T-cell (primary cell): ENCODE measurements around the gene VWF. TPM values are rescaled to one million over a fixed set of nuclear protein-coding genes. Genes with fewer than 3 reads are reported as not detected.

ENCODE experiments used
- ATAC-seq, 4 experiments: fragments of 200-7000 bp in 3 of 4; fragments of 150-1000 bp in 1 of 4; cut with Tn5 transposase; replicated peaks in 1 of 4; 1 replicate in 3 of 4; 2 replicates in 1 of 4; pipeline ENCODE4 v1.10.0; 2021; ENCODE audit warnings: moderate library complexity in 3 of 4, mild to moderate bottlenecking in 2 of 4, moderate number of reproducible peaks in 1 of 4
- CTCF ChIA-PET, 2 donors: fragments of 300-600 bp; sonication (Branson Sonifier 250); formaldehyde crosslinking; loops; one replicate each; lab custom pipeline; 2022; ENCODE audit warnings: antibody characterized with exemption in 2 of 2; lab: Charles Lee
- POLR2A ChIA-PET, 2 donors: fragments of 300-600 bp; sonication (Branson Sonifier 250); formaldehyde crosslinking; loops; one replicate each; lab custom pipeline; 2022; ENCODE audit warnings: antibody characterized with exemption in 2 of 2; lab: Charles Lee
- DNase-seq, 35 experiments: peaks; one replicate each; pipeline versions ENCODE4 v3.0.0 to v3.0.0-alpha.2; 2013 to 2023
- H3K27ac ChIP-seq: one replicate; pipeline ENCODE4 v1.5.1; 2013; ENCODE audit warnings: low read length
- H3K27me3 ChIP-seq, 2 experiments: replicated peaks in 1 of 2; 1 replicate in 1 of 2; 2 replicates in 1 of 2; pipeline versions ENCODE4 v1.6.1 to v1.7.0; 2013; ENCODE audit warnings: low read length in 1 of 2, mixed read lengths in 1 of 2; ENCODE audit not compliant: control insufficient read depth in 2 of 2, insufficient read depth in 2 of 2; ENCODE audit errors: extremely low read depth in 1 of 2
- H3K36me3 ChIP-seq, 2 donors: 1 replicate in 1 of 2; 2 replicates in 1 of 2; pipeline versions ENCODE4 v1.6.1 to v1.7.0; 2013; ENCODE audit warnings: low read length in 1 of 2; ENCODE audit not compliant: control insufficient read depth in 2 of 2, insufficient read depth in 1 of 2; ENCODE audit errors: extremely low read depth in 1 of 2
- H3K4me1 ChIP-seq, 2 experiments: 1 replicate in 1 of 2; 2 replicates in 1 of 2; pipeline versions ENCODE4 v1.6.1 to v1.7.0; 2013; ENCODE audit warnings: low read length in 2 of 2, mixed read lengths in 1 of 2; ENCODE audit not compliant: insufficient read depth in 2 of 2, control insufficient read depth in 1 of 2; ENCODE audit errors: extremely low read depth in 1 of 2
- H3K4me3 ChIP-seq, 2 donors: 1 replicate in 1 of 2; 2 replicates in 1 of 2; pipeline versions ENCODE4 v1.5.1 to v1.7.0; 2013; ENCODE audit warnings: mild to moderate bottlenecking in 2 of 2, low read length in 1 of 2, moderate library complexity in 1 of 2; ENCODE audit not compliant: control insufficient read depth in 1 of 2; ENCODE audit errors: extremely low read depth in 1 of 2
- H3K9me3 ChIP-seq: 2 replicates; pipeline ENCODE4 v1.7.0; 2013
- H3K27ac Mint-ChIP-seq, 2 donors: one replicate each; pipeline ENCODE4 v1.8.0; 2020 to 2021; ENCODE audit warnings: mild to moderate bottlenecking in 2 of 2, mixed read lengths in 2 of 2
- H3K27me3 Mint-ChIP-seq, 2 donors: one replicate each; pipeline ENCODE4 v1.8.0; 2021 to 2022; ENCODE audit warnings: mixed read lengths in 2 of 2
- H3K36me3 Mint-ChIP-seq: one replicate; pipeline ENCODE4 v1.8.0; 2021; ENCODE audit warnings: mixed read lengths
- H3K4me1 Mint-ChIP-seq, 3 donors: one replicate each; pipeline ENCODE4 v1.8.0; 2020 to 2022; ENCODE audit warnings: mixed read lengths in 3 of 3, mild to moderate bottlenecking in 1 of 3
- H3K4me3 Mint-ChIP-seq, 3 donors: one replicate each; pipeline ENCODE4 v1.8.0; 2020 to 2022; ENCODE audit warnings: mild to moderate bottlenecking in 3 of 3, mixed read lengths in 3 of 3, moderate library complexity in 3 of 3
- H3K9me3 Mint-ChIP-seq, 3 donors: one replicate each; pipeline ENCODE4 v1.8.0; 2020 to 2022; ENCODE audit warnings: mixed read lengths in 3 of 3
- WGBS: methylation state at CpG from one replicate; pipeline ENCODE4 v1.1.5; 2013; ENCODE audit warnings: missing lambda C conversion rate; ENCODE audit not compliant: insufficient coverage; 5-methylcytosine and 5-hydroxymethylcytosine counted together
- total RNA-seq, 35 experiments: library from RNA in 6 of 35; stranded (reverse) in 6 of 35; fragments of 120-200 nt in 1 of 35; gene quantifications; one replicate each; pipeline versions ENCODE4 v1.2.1 to v1.2.4 and lab custom pipeline; 2013 to 2026

VWF gene
- total RNA-seq, 5 donors from 2014 or later (not counting 1 experiment from before 2014, with no cell fraction given) = 0.13 to 0.90 (median 0.74) TPM; not detected in 1

- H3K36me3 Mint-ChIP-seq = no peaks in the 10 kb centered on the region
- Histone ChIP-seq H3K36me3 (no peaks in the 10 kb centered on the region), H3K9me3 (no peaks in the 10 kb centered on the region), H3K4me3 (no peak overlapping the region), H3K4me1 (no peaks in the 10 kb centered on the region), H3K27ac (no peak overlapping the region), H3K27me3 (peaks cover 0 to 59% of the 10 kb centered on the region in 2 experiments)
- ATAC-seq (no peak), DNase-seq (no peak)
- peaks cover 27 to 30% of the 10 kb centered on the region in 2 donors for H3K27me3 Mint-ChIP-seq
- no peaks in the 10 kb centered on the region for H3K9me3 Mint-ChIP-seq
- ChIA-PET CTCF (no interaction called here), POLR2A (no interaction called here)
- H3K27ac Mint-ChIP-seq = no peak overlapping the region
- 70% methylated on average over 11 of the region's 17 CpGs for WGBS
- no peak overlapping the region for H3K4me3 Mint-ChIP-seq
- no peaks in the 10 kb centered on the region for H3K4me1 Mint-ChIP-seq
Observed at GRCh38 chr12:5969156-5969973, 155.1 kb downstream of the VWF start.

DNA sequence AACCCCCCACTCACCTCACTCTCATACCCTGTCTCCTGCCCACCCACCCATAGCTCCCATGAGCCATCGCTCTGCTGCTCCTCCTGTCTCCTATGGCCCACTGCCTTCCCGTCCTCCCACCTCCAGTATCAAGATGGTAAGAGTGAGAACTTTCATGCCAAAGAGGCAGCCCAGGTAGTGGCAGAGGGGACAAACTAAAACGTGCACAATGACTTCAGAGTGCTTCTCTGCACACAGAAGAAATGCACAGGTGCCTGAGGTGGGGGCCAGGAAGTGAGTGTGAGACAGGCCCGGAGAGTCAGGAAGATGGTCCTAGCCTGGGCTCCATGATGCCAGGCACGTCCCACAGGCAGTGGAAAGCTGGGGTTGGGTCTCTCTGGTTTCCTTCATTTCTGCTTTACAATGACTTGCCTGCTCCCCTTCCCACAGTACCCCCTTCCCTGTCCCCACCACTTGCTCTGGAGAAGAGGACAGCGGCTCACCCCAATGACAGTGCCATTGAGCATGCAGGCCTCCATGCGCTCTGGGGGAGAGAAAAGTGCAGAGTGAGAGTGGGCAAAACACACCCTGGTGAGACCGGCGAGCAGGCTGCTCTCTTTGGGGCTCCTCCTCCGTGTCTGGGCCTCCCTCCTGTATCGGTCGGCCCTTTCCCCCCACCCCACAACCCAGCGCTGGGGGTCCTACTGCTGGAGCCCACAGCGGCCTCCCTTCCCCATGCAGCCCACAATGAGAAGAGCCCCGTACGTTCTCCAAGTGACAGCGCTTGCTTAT, 156.6 kb downstream of the VWF start:
- CTCF ChIA-PET = no interaction called here
- H3K4me3 Mint-ChIP-seq = no peak overlapping the region
- Histone ChIP-seq H3K4me1 (no peaks in the 10 kb centered on the region), H3K27me3 (peaks cover 0 to 53% of the 10 kb centered on the region in 2 experiments), H3K9me3 (no peaks in the 10 kb centered on the region), H3K4me3 (no peak overlapping the region), H3K36me3 (no peaks in the 10 kb centered on the region), H3K27ac (no peak overlapping the region)
- no peak overlapping the region for H3K27ac Mint-ChIP-seq
- H3K27me3 Mint-ChIP-seq = peaks cover 20 to 22% of the 10 kb centered on the region in 2 donors
- POLR2A ChIA-PET = no interaction called here
- DNase-seq (no peak), ATAC-seq (no peak)
- H3K36me3 Mint-ChIP-seq = no peaks in the 10 kb centered on the region
- H3K9me3 Mint-ChIP-seq = no peaks in the 10 kb centered on the region
- 79% methylated on average over 7 of the region's 17 CpGs for WGBS
- no peaks in the 10 kb centered on the region for H3K4me1 Mint-ChIP-seq

- H3K27me3 Mint-ChIP-seq = peaks cover 17 to 22% of the 10 kb centered on the region in 2 donors
- H3K27ac Mint-ChIP-seq = no peak overlapping the region
- Histone ChIP-seq H3K4me3 (no peak overlapping the region), H3K27me3 (peaks cover 0 to 46% of the 10 kb centered on the region in 2 experiments), H3K36me3 (no peaks in the 10 kb centered on the region), H3K27ac (no peak overlapping the region), H3K4me1 (no peaks in the 10 kb centered on the region), H3K9me3 (no peaks in the 10 kb centered on the region)
- no peaks in the 10 kb centered on the region for H3K4me1 Mint-ChIP-seq
- H3K9me3 Mint-ChIP-seq = no peaks in the 10 kb centered on the region
- ATAC-seq = no peak
- no peak for DNase-seq
- CTCF ChIA-PET = interaction anchor here (0.6 kb wide), 4 partner anchors 72 to 1116 kb away, joined by 3 to 4 read pairs (median 4); no protein-coding TSS in a partner anchor
- 74% methylated on average over 8 of the region's 11 CpGs for WGBS
- no peaks in the 10 kb centered on the region for H3K36me3 Mint-ChIP-seq
- POLR2A ChIA-PET = no interaction called here
- H3K4me3 Mint-ChIP-seq = no peak overlapping the region
Observed at GRCh38 chr12:5966486-5967095, 157.9 kb downstream of the VWF start.

DNA sequence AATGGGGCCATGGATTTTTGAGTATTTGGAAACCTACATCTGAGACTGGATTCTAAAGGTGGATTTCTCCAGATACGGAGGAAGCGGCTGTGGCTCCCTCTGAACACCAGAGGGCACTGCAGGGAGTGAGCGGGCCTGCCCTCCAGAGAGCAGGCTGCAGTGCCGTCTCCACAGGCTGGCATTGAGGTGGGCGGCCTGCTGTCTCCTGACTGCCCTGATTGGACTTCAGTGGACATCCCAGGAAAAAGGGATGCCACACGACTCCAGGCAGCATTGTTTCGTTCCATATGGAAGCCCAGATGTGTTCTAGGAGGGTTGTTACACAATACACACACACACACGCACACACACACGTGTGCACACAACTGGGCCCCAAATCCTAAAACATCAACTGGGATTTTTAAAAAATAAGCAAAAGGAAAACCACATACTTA, 158.5 kb downstream of the VWF start:
- H3K27me3 ChIP-seq = peaks cover 0 to 43% of the 10 kb centered on the region in 2 experiments
- no peaks in the 10 kb centered on the region for H3K9me3 Mint-ChIP-seq
- H3K36me3 Mint-ChIP-seq = no peaks in the 10 kb centered on the region
- DNase-seq = peak in 30 of 35 experiments; percentile 7 to 58 (median 28)
- 30% methylated on average over 7 of the region's 9 CpGs for WGBS
- no peaks in the 10 kb centered on the region for H3K36me3 ChIP-seq
- H3K27ac ChIP-seq = no peak overlapping the region
- H3K9me3 ChIP-seq = no peaks in the 10 kb centered on the region
- POLR2A ChIA-PET = no interaction called here
- no peaks in the 10 kb centered on the region for H3K4me1 ChIP-seq
- no peak overlapping the region for H3K4me3 ChIP-seq
- peaks cover 17 to 22% of the 10 kb centered on the region in 2 donors for H3K27me3 Mint-ChIP-seq
- H3K4me3 Mint-ChIP-seq = no peak overlapping the region
- no peaks in the 10 kb centered on the region for H3K4me1 Mint-ChIP-seq
- no peak overlapping the region for H3K27ac Mint-ChIP-seq
- peak; percentile 57 to 73 (median 70) for ATAC-seq
- CTCF ChIA-PET = no interaction called here

- Histone ChIP-seq H3K9me3 (no peaks in the 10 kb centered on the region), H3K4me3 (no peak overlapping the region), H3K27ac (no peak overlapping the region), H3K4me1 (no peaks in the 10 kb centered on the region), H3K36me3 (no peaks in the 10 kb centered on the region), H3K27me3 (peaks cover 0 to 35% of the 10 kb centered on the region in 2 experiments)
- ATAC-seq (no peak), DNase-seq (no peak)
- H3K27ac Mint-ChIP-seq = no peak overlapping the region
- H3K4me1 Mint-ChIP-seq = no peaks in the 10 kb centered on the region
- H3K27me3 Mint-ChIP-seq = peaks cover 15 to 19% of the 10 kb centered on the region in 2 donors
- H3K4me3 Mint-ChIP-seq = no peak overlapping the region
- WGBS = 75% methylated on average over 16 of the region's 24 CpGs
- POLR2A ChIA-PET = no interaction called here
- CTCF ChIA-PET = interaction anchor here in 1 of 2 donors (1.2 kb wide), 1 partner anchor 23 kb away, joined by 3 read pairs; no protein-coding TSS in a partner anchor
- H3K36me3 Mint-ChIP-seq = no peaks in the 10 kb centered on the region
- no peaks in the 10 kb centered on the region for H3K9me3 Mint-ChIP-seq
Observed at GRCh38 chr12:5964913-5965900, 159.3 kb downstream of the VWF start.
